HepG2 (cell line): ENCODE results near the gene CPT1C. TPM values are rescaled to one million over a fixed set of nuclear protein-coding genes. Genes with fewer than 3 reads are reported as not detected.

Experiments used
- DMAP1 ChIP-seq: IDR thresholded peaks from 2 replicates; pipeline ENCODE4 v1.6.1; 2016
- FOXO1 ChIP-seq: sonication (generic); formaldehyde crosslinking; IDR thresholded peaks from 2 replicates; pipeline ENCODE4 v1.4.0; 2020; ENCODE audit warnings: missing genetic modification reagents
- KLF13 ChIP-seq: sonication (generic); formaldehyde crosslinking; IDR thresholded peaks from 2 replicates; pipeline ENCODE4 v1.4.0; 2020; ENCODE audit warnings: mild to moderate bottlenecking, missing genetic modification reagents
- NAIF1 ChIP-seq: sonication (generic); formaldehyde crosslinking; IDR thresholded peaks from 2 replicates; pipeline ENCODE4 v1.5.0; 2020; ENCODE audit warnings: mild to moderate bottlenecking, missing genetic modification reagents, borderline replicate concordance
- PHB2 ChIP-seq: fragments of 450-650 bp; IDR thresholded peaks from 2 replicates; pipeline ENCODE4 v1.6.1; 2018; ENCODE audit not compliant: partially characterized antibody
- POGZ ChIP-seq: sonication (generic); formaldehyde crosslinking; IDR thresholded peaks from 2 replicates; pipeline ENCODE4 v1.4.0; 2020; ENCODE audit warnings: mild to moderate bottlenecking, missing genetic modification reagents
- POLR2AphosphoS2 ChIP-seq: IDR thresholded peaks from 2 replicates; pipeline ENCODE4 v1.6.1; 2011; ENCODE audit warnings: low read depth, low read length, improper control_type of control experiment
- SMARCC2 ChIP-seq: fragments of 450-650 bp; IDR thresholded peaks from 2 replicates; pipeline ENCODE4 v1.6.1; 2017; ENCODE audit warnings: antibody characterized with exemption, mild to moderate bottlenecking
- SPEN ChIP-seq: sonication (generic); formaldehyde crosslinking; IDR thresholded peaks from 2 replicates; pipeline ENCODE4 v1.5.1; 2020; ENCODE audit warnings: low read depth, mild to moderate bottlenecking, missing genetic modification reagents
- SRSF9 ChIP-seq: fragments of 200-400 bp; formaldehyde crosslinking; IDR thresholded peaks from 2 replicates; pipeline ENCODE4 v1.6.1; 2018; ENCODE audit warnings: borderline replicate concordance, mild to moderate bottlenecking, low read depth, low read length; ENCODE audit not compliant: insufficient read depth, poor library complexity, severe bottlenecking
- SYNCRIP ChIP-seq: fragments of 200-400 bp; formaldehyde crosslinking; IDR thresholded peaks from 2 replicates; pipeline ENCODE4 v1.6.1; 2018; ENCODE audit warnings: mild to moderate bottlenecking, low read depth, low read length; ENCODE audit not compliant: insufficient read depth
- TCF7 ChIP-seq: sonication (generic); IDR thresholded peaks from 2 replicates; pipeline ENCODE4 v1.6.1; 2016; ENCODE audit warnings: antibody characterized with exemption, low read depth
- ZC3H13 ChIP-seq: sonication (generic); formaldehyde crosslinking; IDR thresholded peaks from 2 replicates; pipeline ENCODE4 v1.8.1; 2023; ENCODE audit warnings: mild to moderate bottlenecking, missing genetic modification reagents, moderate library complexity
- ZNF205 ChIP-seq: IDR thresholded peaks from 2 replicates; pipeline ENCODE4 v1.6.1; 2018; ENCODE audit warnings: missing biosample characterization, missing genetic modification reagents
- ZNF350 ChIP-seq: sonication (generic); formaldehyde crosslinking; IDR thresholded peaks from 2 replicates; pipeline ENCODE4 v1.4.0; 2020; ENCODE audit warnings: mild to moderate bottlenecking, low read depth, missing genetic modification reagents, borderline replicate concordance
- ZNF550 ChIP-seq: sonication (generic); formaldehyde crosslinking; IDR thresholded peaks from 2 replicates; pipeline ENCODE4 v1.4.0; 2020; ENCODE audit warnings: mild to moderate bottlenecking, missing genetic modification reagents, borderline replicate concordance
- polyA plus RNA-seq, 8 experiments: library from polyadenylated mRNA; depleted of rRNA in 3 of 8; stranded (reverse) in 7 of 8; unstranded in 1 of 8; fragments of >200 nt; fragmentation: Illumina TruSeq in 4 of 8; extraction: Trizol in 4 of 8; gene quantifications; 2 replicates each; pipeline versions ENCODE4 v1.2.1 to v1.2.3, GENCODE V29; 2011 to 2016; ENCODE audit warnings: low read depth in 4 of 8, missing spikeins in 1 of 8, mixed read lengths in 1 of 8; ENCODE audit not compliant: insufficient read depth in 1 of 8
- total RNA-seq, 5 experiments: library from RNA; depleted of rRNA; stranded (reverse); fragments of >200 nt; fragmentation: Illumina TruSeq; extraction: Trizol; gene quantifications; 2 replicates each; pipeline ENCODE4 v1.2.3, GENCODE V29; 2016; ENCODE audit warnings: low read depth in 1 of 5
- TF ChIP-seq, protein P1 (sequence below): sonication (generic); formaldehyde crosslinking; IDR thresholded peaks from 2 replicates; pipeline ENCODE4 v1.5.0; 2020; ENCODE audit warnings: missing genetic modification reagents
- TF ChIP-seq, protein P2 (sequence below): sonication (generic); formaldehyde crosslinking; IDR thresholded peaks from 2 replicates; pipeline ENCODE4 v1.4.0; 2020; ENCODE audit warnings: missing genetic modification reagents, borderline replicate concordance
- TF ChIP-seq, protein P3 (sequence below): sonication (generic); formaldehyde crosslinking; IDR thresholded peaks from 2 replicates; pipeline ENCODE4 v1.4.0; 2020; ENCODE audit warnings: missing genetic modification reagents
- TF ChIP-seq, protein P4 (sequence below): sonication (generic); formaldehyde crosslinking; IDR thresholded peaks from 2 replicates; pipeline ENCODE4 v1.4.0; 2020; ENCODE audit warnings: low read depth, missing genetic modification reagents
- TF ChIP-seq, protein P5 (sequence below): sonication (generic); formaldehyde crosslinking; IDR thresholded peaks from 2 replicates; pipeline ENCODE4 v1.4.0; 2020; ENCODE audit warnings: mild to moderate bottlenecking, missing genetic modification reagents

The CPT1C gene
- total and polyA plus RNA-seq, 2 of the 13 experiments (the other 11 are each of a cell fraction or from before 2014, with no cell fraction given), result 0.18 TPM; not detected in 1

DNA sequence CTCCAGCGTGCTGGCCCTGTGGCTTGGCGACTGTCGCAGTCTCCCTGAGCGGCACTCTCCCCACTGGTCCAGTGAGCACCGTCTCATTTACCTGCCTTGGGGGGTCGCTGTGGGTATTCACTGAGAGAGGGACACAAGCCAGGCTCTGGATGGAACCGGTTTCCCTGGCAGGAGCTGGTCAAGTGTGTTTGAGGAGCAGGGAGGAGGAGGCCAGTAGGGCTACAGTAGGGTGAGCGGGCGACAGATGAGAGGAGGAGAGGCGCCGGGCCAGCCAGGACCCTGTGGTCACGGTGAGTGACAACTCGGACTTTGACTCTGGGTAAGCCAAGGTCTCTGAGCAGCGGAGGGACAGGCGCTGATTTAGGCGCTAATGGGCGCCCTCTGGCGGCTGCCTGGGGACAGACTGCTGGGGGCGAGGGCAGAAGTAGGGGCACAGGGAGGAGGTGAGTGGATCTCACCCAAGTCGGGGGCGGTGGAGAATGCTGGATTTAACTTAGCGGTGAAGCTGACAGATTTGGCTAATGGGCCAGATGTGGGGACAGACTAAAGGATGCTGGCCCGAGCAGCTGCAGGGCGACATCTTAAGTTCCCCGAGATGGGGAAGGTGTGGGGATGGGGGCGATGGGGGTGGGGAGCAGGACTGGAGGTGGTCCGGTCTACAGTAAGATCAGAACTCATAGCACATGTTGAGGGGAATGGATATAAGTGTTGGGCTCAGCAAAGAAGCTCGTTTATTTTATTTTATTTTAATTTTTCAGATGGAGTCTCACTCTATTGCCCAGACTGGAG lies 18.6 kb upstream of the CPT1C start (continued):
- TF ChIP-seq PHB2 (no peak), POGZ (CRISPR knock-in tag) (peak; percentile 72), FOXO1 (CRISPR knock-in tag) (no peak), NAIF1 (CRISPR knock-in tag) (no peak), ZNF550 (CRISPR knock-in tag) (no peak), SMARCC2 (no peak), SPEN (CRISPR knock-in tag) (peak; percentile 62; the same call in 1 of the 2 replicates), ZNF350 (CRISPR knock-in tag) (peak; percentile 76; the same call in 1 of the 2 replicates), TCF7 (no peak), SYNCRIP (no peak), KLF13 (CRISPR knock-in tag) (no peak), SRSF9 (no peak), ZC3H13 (CRISPR knock-in tag) (peak; percentile 84; the same call in 1 of the 2 replicates), DMAP1 (CRISPR knock-in tag) (no peak; the same call in 1 of the 2 replicates), ZNF205 (peak; percentile 85), POLR2AphosphoS2 (no peak)
- TF ChIP-seq, protein P1, sequence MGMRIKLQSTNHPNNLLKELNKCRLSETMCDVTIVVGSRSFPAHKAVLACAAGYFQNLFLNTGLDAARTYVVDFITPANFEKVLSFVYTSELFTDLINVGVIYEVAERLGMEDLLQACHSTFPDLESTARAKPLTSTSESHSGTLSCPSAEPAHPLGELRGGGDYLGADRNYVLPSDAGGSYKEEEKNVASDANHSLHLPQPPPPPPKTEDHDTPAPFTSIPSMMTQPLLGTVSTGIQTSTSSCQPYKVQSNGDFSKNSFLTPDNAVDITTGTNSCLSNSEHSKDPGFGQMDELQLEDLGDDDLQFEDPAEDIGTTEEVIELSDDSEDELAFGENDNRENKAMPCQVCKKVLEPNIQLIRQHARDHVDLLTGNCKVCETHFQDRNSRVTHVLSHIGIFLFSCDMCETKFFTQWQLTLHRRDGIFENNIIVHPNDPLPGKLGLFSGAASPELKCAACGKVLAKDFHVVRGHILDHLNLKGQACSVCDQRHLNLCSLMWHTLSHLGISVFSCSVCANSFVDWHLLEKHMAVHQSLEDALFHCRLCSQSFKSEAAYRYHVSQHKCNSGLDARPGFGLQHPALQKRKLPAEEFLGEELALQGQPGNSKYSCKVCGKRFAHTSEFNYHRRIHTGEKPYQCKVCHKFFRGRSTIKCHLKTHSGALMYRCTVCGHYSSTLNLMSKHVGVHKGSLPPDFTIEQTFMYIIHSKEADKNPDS (CRISPR knock-in tag), result no peak
- TF ChIP-seq, protein P2, sequence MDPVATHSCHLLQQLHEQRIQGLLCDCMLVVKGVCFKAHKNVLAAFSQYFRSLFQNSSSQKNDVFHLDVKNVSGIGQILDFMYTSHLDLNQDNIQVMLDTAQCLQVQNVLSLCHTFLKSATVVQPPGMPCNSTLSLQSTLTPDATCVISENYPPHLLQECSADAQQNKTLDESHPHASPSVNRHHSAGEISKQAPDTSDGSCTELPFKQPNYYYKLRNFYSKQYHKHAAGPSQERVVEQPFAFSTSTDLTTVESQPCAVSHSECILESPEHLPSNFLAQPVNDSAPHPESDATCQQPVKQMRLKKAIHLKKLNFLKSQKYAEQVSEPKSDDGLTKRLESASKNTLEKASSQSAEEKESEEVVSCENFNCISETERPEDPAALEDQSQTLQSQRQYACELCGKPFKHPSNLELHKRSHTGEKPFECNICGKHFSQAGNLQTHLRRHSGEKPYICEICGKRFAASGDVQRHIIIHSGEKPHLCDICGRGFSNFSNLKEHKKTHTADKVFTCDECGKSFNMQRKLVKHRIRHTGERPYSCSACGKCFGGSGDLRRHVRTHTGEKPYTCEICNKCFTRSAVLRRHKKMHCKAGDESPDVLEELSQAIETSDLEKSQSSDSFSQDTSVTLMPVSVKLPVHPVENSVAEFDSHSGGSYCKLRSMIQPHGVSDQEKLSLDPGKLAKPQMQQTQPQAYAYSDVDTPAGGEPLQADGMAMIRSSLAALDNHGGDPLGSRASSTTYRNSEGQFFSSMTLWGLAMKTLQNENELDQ, result no peak
- TF ChIP-seq, protein P3, sequence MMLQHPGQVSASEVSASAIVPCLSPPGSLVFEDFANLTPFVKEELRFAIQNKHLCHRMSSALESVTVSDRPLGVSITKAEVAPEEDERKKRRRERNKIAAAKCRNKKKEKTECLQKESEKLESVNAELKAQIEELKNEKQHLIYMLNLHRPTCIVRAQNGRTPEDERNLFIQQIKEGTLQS, result no peak; the same call in 1 of the 2 replicates
- TF ChIP-seq, protein P4, sequence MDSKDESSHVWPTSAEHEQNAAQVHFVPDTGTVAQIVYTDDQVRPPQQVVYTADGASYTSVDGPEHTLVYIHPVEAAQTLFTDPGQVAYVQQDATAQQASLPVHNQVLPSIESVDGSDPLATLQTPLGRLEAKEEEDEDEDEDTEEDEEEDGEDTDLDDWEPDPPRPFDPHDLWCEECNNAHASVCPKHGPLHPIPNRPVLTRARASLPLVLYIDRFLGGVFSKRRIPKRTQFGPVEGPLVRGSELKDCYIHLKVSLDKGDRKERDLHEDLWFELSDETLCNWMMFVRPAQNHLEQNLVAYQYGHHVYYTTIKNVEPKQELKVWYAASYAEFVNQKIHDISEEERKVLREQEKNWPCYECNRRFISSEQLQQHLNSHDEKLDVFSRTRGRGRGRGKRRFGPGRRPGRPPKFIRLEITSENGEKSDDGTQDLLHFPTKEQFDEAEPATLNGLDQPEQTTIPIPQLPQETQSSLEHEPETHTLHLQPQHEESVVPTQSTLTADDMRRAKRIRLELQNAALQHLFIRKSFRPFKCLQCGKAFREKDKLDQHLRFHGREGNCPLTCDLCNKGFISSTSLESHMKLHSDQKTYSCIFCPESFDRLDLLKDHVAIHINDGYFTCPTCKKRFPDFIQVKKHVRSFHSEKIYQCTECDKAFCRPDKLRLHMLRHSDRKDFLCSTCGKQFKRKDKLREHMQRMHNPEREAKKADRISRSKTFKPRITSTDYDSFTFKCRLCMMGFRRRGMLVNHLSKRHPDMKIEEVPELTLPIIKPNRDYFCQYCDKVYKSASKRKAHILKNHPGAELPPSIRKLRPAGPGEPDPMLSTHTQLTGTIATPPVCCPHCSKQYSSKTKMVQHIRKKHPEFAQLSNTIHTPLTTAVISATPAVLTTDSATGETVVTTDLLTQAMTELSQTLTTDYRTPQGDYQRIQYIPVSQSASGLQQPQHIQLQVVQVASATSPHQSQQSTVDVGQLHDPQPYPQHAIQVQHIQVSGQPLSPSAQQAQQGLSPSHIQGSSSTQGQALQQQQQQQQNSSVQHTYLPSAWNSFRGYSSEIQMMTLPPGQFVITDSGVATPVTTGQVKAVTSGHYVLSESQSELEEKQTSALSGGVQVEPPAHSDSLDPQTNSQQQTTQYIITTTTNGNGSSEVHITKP (CRISPR knock-in tag), result peak; percentile 86; the same call in 1 of the 2 replicates
- TF ChIP-seq, protein P5, sequence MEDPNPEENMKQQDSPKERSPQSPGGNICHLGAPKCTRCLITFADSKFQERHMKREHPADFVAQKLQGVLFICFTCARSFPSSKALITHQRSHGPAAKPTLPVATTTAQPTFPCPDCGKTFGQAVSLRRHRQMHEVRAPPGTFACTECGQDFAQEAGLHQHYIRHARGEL, result peak; percentile 37; the same call in 1 of the 2 replicates
